HepG2 (cell line): ENCODE results near the gene RUNX3. TPM values are rescaled to one million over a fixed set of nuclear protein-coding genes. Genes with fewer than 3 reads are reported as not detected.

ENCODE experiments used
- CREM ChIP-seq, 2 experiments: sonication (generic) in 1 of 2; formaldehyde crosslinking in 1 of 2; IDR thresholded peaks; 2 replicates each; pipeline versions ENCODE4 v1.4.0 to v1.6.1; 2016 to 2020; ENCODE audit warnings: antibody characterized with exemption in 1 of 2, mild to moderate bottlenecking in 1 of 2, missing genetic modification reagents in 1 of 2
- ERF ChIP-seq: IDR thresholded peaks from 2 replicates; pipeline ENCODE4 v1.6.1; 2018; ENCODE audit warnings: missing biosample characterization, missing genetic modification reagents
- GRHL1 ChIP-seq: sonication (generic); formaldehyde crosslinking; conservative IDR thresholded peaks from 2 replicates; pipeline ENCODE4 v1.8.0; 2022; ENCODE audit warnings: missing genetic modification reagents
- HNF1B ChIP-seq: sonication (generic); formaldehyde crosslinking; IDR thresholded peaks from 2 replicates; pipeline ENCODE4 v1.5.1; 2020; ENCODE audit warnings: mild to moderate bottlenecking, moderate library complexity, missing genetic modification reagents
- HOXA3 ChIP-seq: sonication (generic); formaldehyde crosslinking; IDR thresholded peaks from 2 replicates; pipeline ENCODE4 v1.5.0; 2020; ENCODE audit warnings: missing genetic modification reagents
- IRF2 ChIP-seq: IDR thresholded peaks from 2 replicates; pipeline ENCODE4 v1.6.1; 2018; ENCODE audit warnings: missing genetic modification reagents, missing compliant biosample characterization
- KLF15 ChIP-seq: sonication (generic); formaldehyde crosslinking; IDR thresholded peaks from 2 replicates; pipeline ENCODE4 v1.8.1; 2023; ENCODE audit warnings: borderline replicate concordance, mild to moderate bottlenecking, inconsistent platforms, missing genetic modification reagents, mixed read lengths
- STAT5B ChIP-seq: sonication (generic); formaldehyde crosslinking; IDR thresholded peaks from 2 replicates; pipeline ENCODE4 v1.4.0; 2020; ENCODE audit warnings: missing genetic modification reagents
- TAF1 ChIP-seq: sonication (generic); formaldehyde crosslinking; IDR thresholded peaks from 2 replicates; pipeline ENCODE4 v1.4.0; 2020; ENCODE audit warnings: missing genetic modification reagents
- THAP9 ChIP-seq: sonication (generic); formaldehyde crosslinking; IDR thresholded peaks from 2 replicates; pipeline ENCODE4; 2020; ENCODE audit warnings: missing genetic modification reagents, mild to moderate bottlenecking, borderline replicate concordance
- ZBTB7A ChIP-seq: sonication (generic); formaldehyde crosslinking; IDR thresholded peaks from 2 replicates; pipeline ENCODE4 v1.8.0; 2022; ENCODE audit warnings: mild to moderate bottlenecking, missing genetic modification reagents
- ZNF10 ChIP-seq: sonication (generic); formaldehyde crosslinking; IDR thresholded peaks from 2 replicates; pipeline ENCODE4 v1.4.0; 2020; ENCODE audit warnings: mild to moderate bottlenecking, low read depth, missing genetic modification reagents, borderline replicate concordance
- ZNF124 ChIP-seq: sonication (generic); formaldehyde crosslinking; IDR thresholded peaks from 2 replicates; pipeline ENCODE4 v1.4.0; 2020; ENCODE audit warnings: missing genetic modification reagents
- ZNF510 ChIP-seq: sonication (generic); formaldehyde crosslinking; IDR thresholded peaks from 2 replicates; pipeline ENCODE4 v1.4.0; 2020; ENCODE audit warnings: low read depth, mild to moderate bottlenecking, missing genetic modification reagents
- ZNF530 ChIP-seq: sonication (generic); formaldehyde crosslinking; IDR thresholded peaks from 2 replicates; pipeline ENCODE4 v1.5.0; 2020; ENCODE audit warnings: low read depth, mild to moderate bottlenecking, missing genetic modification reagents
- ZNF773 ChIP-seq: sonication (generic); formaldehyde crosslinking; IDR thresholded peaks from 2 replicates; pipeline ENCODE4 v1.4.0; 2020; ENCODE audit warnings: missing genetic modification reagents, borderline replicate concordance
- ZNF790 ChIP-seq: sonication (generic); formaldehyde crosslinking; IDR thresholded peaks from 2 replicates; pipeline ENCODE4 v1.8.0; 2022; ENCODE audit warnings: missing genetic modification reagents, mild to moderate bottlenecking, borderline replicate concordance
- polyA plus RNA-seq, 8 experiments: library from polyadenylated mRNA; depleted of rRNA in 3 of 8; stranded (reverse) in 7 of 8; unstranded in 1 of 8; fragments of >200 nt; fragmentation: Illumina TruSeq in 4 of 8; extraction: Trizol in 4 of 8; gene quantifications; 2 replicates each; pipeline versions ENCODE4 v1.2.1 to v1.2.3, GENCODE V29; 2011 to 2016; ENCODE audit warnings: low read depth in 4 of 8, missing spikeins in 1 of 8, mixed read lengths in 1 of 8; ENCODE audit not compliant: insufficient read depth in 1 of 8
- total RNA-seq, 5 experiments: library from RNA; depleted of rRNA; stranded (reverse); fragments of >200 nt; fragmentation: Illumina TruSeq; extraction: Trizol; gene quantifications; 2 replicates each; pipeline ENCODE4 v1.2.3, GENCODE V29; 2016; ENCODE audit warnings: low read depth in 1 of 5
- TF ChIP-seq, protein P1 (sequence below): sonication (generic); formaldehyde crosslinking; IDR thresholded peaks from 2 replicates; pipeline ENCODE4 v1.5.0; 2020; ENCODE audit warnings: mild to moderate bottlenecking, missing genetic modification reagents
- TF ChIP-seq, protein P2 (sequence below): sonication (generic); formaldehyde crosslinking; IDR thresholded peaks from 2 replicates; pipeline ENCODE4 v1.8.1; 2022; ENCODE audit warnings: mild to moderate bottlenecking, missing genetic modification reagents

RUNX3 gene
- total and polyA plus RNA-seq, 2 of the 13 experiments (the other 11 are each of a cell fraction or from before 2014, with no cell fraction given): 0.04 to 0.22 TPM

DNA sequence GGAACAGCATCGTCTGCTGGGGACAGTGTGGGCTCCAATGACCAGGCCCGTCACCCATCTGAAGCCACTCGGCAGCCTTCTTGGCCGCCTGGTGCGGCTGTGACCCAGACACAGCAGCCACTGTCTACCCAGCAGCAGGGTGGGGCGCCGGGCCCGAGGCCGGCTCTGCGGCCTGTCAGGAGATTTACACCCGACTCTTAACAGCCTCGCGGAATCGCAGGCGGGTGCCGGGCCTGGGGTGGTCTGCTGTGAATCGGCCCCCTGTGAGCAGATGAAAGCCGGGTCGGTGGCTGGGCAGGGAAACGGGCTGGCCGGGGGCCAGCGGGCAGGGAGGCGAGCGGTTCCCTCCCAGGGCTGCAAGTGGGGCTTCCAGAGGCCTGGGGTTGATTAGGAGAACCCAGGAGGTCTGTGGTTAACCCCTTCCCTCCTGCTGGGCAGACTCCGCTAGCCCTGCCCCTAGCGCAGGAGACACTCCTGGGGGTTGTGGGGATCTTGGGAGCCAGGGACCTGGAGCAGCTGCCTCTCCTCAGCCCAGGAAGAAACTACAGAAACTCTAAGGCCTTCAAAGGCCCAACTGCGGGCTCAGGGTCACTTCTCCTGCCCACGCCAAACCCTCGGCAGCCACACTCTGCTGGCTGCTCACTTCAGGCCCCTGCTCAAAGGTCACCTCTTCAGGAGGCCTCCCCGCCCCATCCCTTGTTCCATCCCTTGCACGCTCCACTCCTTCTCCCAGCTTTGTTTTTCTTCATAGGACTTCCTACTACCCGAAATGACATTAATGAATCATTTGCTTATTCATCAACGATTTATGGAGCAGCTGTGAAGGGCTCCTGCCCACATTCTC is 15.6 kb downstream of the RUNX3 start (continued):
- TF ChIP-seq KLF15 (CRISPR knock-in tag): no peak
- TF ChIP-seq THAP9 (CRISPR knock-in tag): no peak
- TF ChIP-seq ZNF10 (CRISPR knock-in tag): no peak
- no peak for TF ChIP-seq ZNF790 (CRISPR knock-in tag)
- TF ChIP-seq ZNF530: no peak
- no peak for TF ChIP-seq STAT5B (CRISPR knock-in tag)
- no peak for TF ChIP-seq ZNF773
- TF ChIP-seq, protein P1, sequence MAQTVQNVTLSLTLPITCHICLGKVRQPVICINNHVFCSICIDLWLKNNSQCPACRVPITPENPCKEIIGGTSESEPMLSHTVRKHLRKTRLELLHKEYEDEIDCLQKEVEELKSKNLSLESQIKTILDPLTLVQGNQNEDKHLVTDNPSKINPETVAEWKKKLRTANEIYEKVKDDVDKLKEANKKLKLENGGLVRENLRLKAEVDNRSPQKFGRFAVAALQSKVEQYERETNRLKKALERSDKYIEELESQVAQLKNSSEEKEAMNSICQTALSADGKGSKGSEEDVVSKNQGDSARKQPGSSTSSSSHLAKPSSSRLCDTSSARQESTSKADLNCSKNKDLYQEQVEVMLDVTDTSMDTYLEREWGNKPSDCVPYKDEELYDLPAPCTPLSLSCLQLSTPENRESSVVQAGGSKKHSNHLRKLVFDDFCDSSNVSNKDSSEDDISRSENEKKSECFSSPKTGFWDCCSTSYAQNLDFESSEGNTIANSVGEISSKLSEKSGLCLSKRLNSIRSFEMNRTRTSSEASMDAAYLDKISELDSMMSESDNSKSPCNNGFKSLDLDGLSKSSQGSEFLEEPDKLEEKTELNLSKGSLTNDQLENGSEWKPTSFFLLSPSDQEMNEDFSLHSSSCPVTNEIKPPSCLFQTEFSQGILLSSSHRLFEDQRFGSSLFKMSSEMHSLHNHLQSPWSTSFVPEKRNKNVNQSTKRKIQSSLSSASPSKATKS (CRISPR knock-in tag): no peak
- TF ChIP-seq CREM (IDR thresholded peaks at IDR 0.05): peak; percentile 41; the same call in 1 of the 2 replicates
- no peak for TF ChIP-seq CREM (CRISPR knock-in tag; IDR thresholded peaks at IDR 0.05)
- no peak for TF ChIP-seq ZNF510 (CRISPR knock-in tag)
- no peak for TF ChIP-seq HOXA3 (CRISPR knock-in tag)
- 0 out of 2 replicates have a peak, but pooled peaks have one; percentile 67 for TF ChIP-seq ERF
- no peak for TF ChIP-seq ZBTB7A (CRISPR knock-in tag)
- no peak for TF ChIP-seq ZNF124 (CRISPR knock-in tag)
- peak; percentile 43; the same call in 1 of the 2 replicates for TF ChIP-seq TAF1 (CRISPR knock-in tag)
- no peak for TF ChIP-seq GRHL1 (CRISPR knock-in tag)
- TF ChIP-seq HNF1B (CRISPR knock-in tag): no peak; the same call in 1 of the 2 replicates
- TF ChIP-seq, protein P2, sequence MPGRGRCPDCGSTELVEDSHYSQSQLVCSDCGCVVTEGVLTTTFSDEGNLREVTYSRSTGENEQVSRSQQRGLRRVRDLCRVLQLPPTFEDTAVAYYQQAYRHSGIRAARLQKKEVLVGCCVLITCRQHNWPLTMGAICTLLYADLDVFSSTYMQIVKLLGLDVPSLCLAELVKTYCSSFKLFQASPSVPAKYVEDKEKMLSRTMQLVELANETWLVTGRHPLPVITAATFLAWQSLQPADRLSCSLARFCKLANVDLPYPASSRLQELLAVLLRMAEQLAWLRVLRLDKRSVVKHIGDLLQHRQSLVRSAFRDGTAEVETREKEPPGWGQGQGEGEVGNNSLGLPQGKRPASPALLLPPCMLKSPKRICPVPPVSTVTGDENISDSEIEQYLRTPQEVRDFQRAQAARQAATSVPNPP (CRISPR knock-in tag): no peak
- no peak; the same call in 1 of the 2 replicates for TF ChIP-seq IRF2
